Fibroblast of lung (primary cell): ENCODE data around the gene MED14.

ENCODE experiments used
- EZH2 ChIP-seq: IDR thresholded peaks from 2 replicates; pipeline ENCODE4 v1.5.1; 2012; ENCODE audit warnings: low read length, control low read depth, mild to moderate bottlenecking; ENCODE audit errors: missing control alignments
- TF ChIP-seq, protein P1 (sequence below), 2 donors: IDR thresholded peaks in 1 of 2; conservative IDR thresholded peaks in 1 of 2; 1 replicate in 1 of 2; 2 replicates in 1 of 2; pipeline ENCODE4 v1.5.1; 2011 to 2012; ENCODE audit warnings: low read length in 2 of 2, control low read depth in 1 of 2, inconsistent platforms in 1 of 2, low read depth in 1 of 2, mild to moderate bottlenecking in 1 of 2

DNA sequence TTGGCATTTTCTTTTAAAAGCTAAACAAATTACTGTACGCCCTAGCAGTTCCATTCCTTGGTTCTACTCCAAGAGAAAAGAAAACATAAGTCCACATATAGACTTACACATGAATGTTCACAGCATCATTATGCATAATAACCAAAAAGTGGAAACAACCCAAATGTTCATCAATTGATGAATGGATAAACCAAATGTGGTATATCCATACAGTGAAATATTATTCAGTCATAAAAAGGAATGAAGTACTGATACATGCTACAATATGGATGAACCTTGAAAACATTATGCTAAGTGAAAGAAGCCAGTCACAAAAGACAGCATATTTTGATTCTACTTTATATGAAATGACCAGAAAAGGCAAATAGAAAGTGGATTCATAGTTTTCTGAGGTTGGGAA, 36.5 kb downstream of the MED14 start:
- TF ChIP-seq, protein P1, sequence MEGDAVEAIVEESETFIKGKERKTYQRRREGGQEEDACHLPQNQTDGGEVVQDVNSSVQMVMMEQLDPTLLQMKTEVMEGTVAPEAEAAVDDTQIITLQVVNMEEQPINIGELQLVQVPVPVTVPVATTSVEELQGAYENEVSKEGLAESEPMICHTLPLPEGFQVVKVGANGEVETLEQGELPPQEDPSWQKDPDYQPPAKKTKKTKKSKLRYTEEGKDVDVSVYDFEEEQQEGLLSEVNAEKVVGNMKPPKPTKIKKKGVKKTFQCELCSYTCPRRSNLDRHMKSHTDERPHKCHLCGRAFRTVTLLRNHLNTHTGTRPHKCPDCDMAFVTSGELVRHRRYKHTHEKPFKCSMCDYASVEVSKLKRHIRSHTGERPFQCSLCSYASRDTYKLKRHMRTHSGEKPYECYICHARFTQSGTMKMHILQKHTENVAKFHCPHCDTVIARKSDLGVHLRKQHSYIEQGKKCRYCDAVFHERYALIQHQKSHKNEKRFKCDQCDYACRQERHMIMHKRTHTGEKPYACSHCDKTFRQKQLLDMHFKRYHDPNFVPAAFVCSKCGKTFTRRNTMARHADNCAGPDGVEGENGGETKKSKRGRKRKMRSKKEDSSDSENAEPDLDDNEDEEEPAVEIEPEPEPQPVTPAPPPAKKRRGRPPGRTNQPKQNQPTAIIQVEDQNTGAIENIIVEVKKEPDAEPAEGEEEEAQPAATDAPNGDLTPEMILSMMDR (conservative IDR thresholded peaks at IDR 0.05 in 1 of 2, IDR thresholded peaks at IDR 0.05 in 1 of 2; ENCODE audit: low read depth in 1 of 2, low read length in 2 of 2), result no peak
- no peak for TF ChIP-seq EZH2
